H9 (cell line): ENCODE data around the gene TNXB. TPM values are rescaled to one million over a fixed set of nuclear protein-coding genes. Genes with fewer than 3 reads are reported as not detected.

Experiments used
- DNase-seq: peaks from one replicate; pipeline ENCODE4 v3.0.0-alpha.2; 2017
- H2AFZ ChIP-seq: one replicate; pipeline ENCODE4 v1.6.1; 2013; ENCODE audit warnings: mild to moderate bottlenecking, low read length, control low read depth, moderate library complexity
- H2AK5ac ChIP-seq: 2 replicates; pipeline ENCODE4 v1.6.1; 2013; ENCODE audit warnings: low read length, control low read depth, mixed read lengths; ENCODE audit not compliant: insufficient read length
- H2BK120ac ChIP-seq: one replicate; pipeline ENCODE4 v1.6.1; 2013; ENCODE audit warnings: low read depth, mild to moderate bottlenecking, low read length, control low read depth, inconsistent platforms; ENCODE audit not compliant: poor library complexity, severe bottlenecking
- H2BK12ac ChIP-seq: 2 replicates; pipeline ENCODE4 v1.6.1; 2013; ENCODE audit warnings: low read length, control low read depth, mixed read lengths, low read depth; ENCODE audit not compliant: insufficient read length
- H2BK15ac ChIP-seq: 2 replicates; pipeline ENCODE4 v1.6.1; 2013; ENCODE audit warnings: low read depth, low read length, control low read depth
- H2BK20ac ChIP-seq: one replicate; pipeline ENCODE4 v1.6.1; 2013; ENCODE audit warnings: low read depth, mild to moderate bottlenecking, low read length, control low read depth, inconsistent platforms; ENCODE audit not compliant: poor library complexity, severe bottlenecking
- H2BK5ac ChIP-seq: 2 replicates; pipeline ENCODE4 v1.6.1; 2013; ENCODE audit warnings: low read length, control low read depth, mixed read lengths; ENCODE audit not compliant: insufficient read length
- H3K14ac ChIP-seq: 2 replicates; pipeline ENCODE4 v1.6.1; 2013; ENCODE audit warnings: low read length, control low read depth; ENCODE audit not compliant: insufficient read depth
- H3K18ac ChIP-seq: 2 replicates; pipeline ENCODE4 v1.6.1; 2013; ENCODE audit warnings: low read depth, mild to moderate bottlenecking, mixed read lengths, low read length, control low read depth; ENCODE audit not compliant: insufficient read length
- H3K23ac ChIP-seq: 2 replicates; pipeline ENCODE4 v1.6.1; 2013; ENCODE audit warnings: low read length, control low read depth, mixed read lengths, low read depth; ENCODE audit not compliant: insufficient read length
- H3K23me2 ChIP-seq: 2 replicates; pipeline ENCODE4 v1.6.1; 2013; ENCODE audit warnings: low read depth, mild to moderate bottlenecking, mixed read lengths, low read length, control low read depth; ENCODE audit not compliant: insufficient read length, poor library complexity, severe bottlenecking
- H3K27ac ChIP-seq: 2 replicates; pipeline ENCODE4 v1.5.1; 2013; ENCODE audit warnings: low read length, control low read depth, mixed read lengths, low read depth; ENCODE audit not compliant: insufficient read length
- H3K27me3 ChIP-seq: 2 replicates; pipeline ENCODE4 v1.6.1; 2013; ENCODE audit warnings: low read length, control low read depth, inconsistent platforms; ENCODE audit not compliant: insufficient read depth
- H3K4ac ChIP-seq: 2 replicates; pipeline ENCODE4 v1.6.1; 2013; ENCODE audit warnings: low read depth, mild to moderate bottlenecking, control low read depth, inconsistent platforms, low read length, moderate library complexity
- H3K4me1 ChIP-seq: 2 replicates; pipeline ENCODE4 v1.6.1; 2013; ENCODE audit warnings: low read length, control low read depth, inconsistent platforms; ENCODE audit not compliant: insufficient read depth
- H3K4me2 ChIP-seq: 2 replicates; pipeline ENCODE4 v1.6.1; 2013; ENCODE audit warnings: low read length, control low read depth, mixed read lengths; ENCODE audit not compliant: insufficient read length, insufficient read depth
- H3K56ac ChIP-seq: 2 replicates; pipeline ENCODE4 v1.6.1; 2013; ENCODE audit warnings: low read depth, mild to moderate bottlenecking, mixed read lengths, low read length, control low read depth; ENCODE audit not compliant: insufficient read length
- H3K79me1 ChIP-seq: 2 replicates; pipeline ENCODE4 v1.6.1; 2013; ENCODE audit warnings: low read depth, mild to moderate bottlenecking, moderate library complexity, low read length, control low read depth, inconsistent platforms; ENCODE audit not compliant: insufficient read depth, poor library complexity, severe bottlenecking
- H3K79me2 ChIP-seq: 2 replicates; pipeline ENCODE4 v1.6.1; 2013; ENCODE audit warnings: low read length, control low read depth, inconsistent platforms; ENCODE audit not compliant: insufficient read depth
- H3K9ac ChIP-seq: 2 replicates; pipeline ENCODE4 v1.6.1; 2013; ENCODE audit warnings: low read length, control low read depth, mixed read lengths; ENCODE audit not compliant: insufficient read length; ENCODE audit errors: extremely low read depth
- H3K9me3 ChIP-seq: one replicate; pipeline ENCODE4 v1.6.1; 2013; ENCODE audit warnings: low read depth, low read length, inconsistent platforms; ENCODE audit not compliant: control insufficient read depth
- H3T11ph ChIP-seq: one replicate; pipeline ENCODE4 v1.6.1; 2013; ENCODE audit warnings: mild to moderate bottlenecking, low read length, control low read depth, inconsistent platforms
- H4K20me1 ChIP-seq: one replicate; pipeline ENCODE4 v1.6.1; 2013; ENCODE audit not compliant: control insufficient read depth, insufficient read length, insufficient read depth
- H4K5ac ChIP-seq: 2 replicates; pipeline ENCODE4 v1.6.1; 2013; ENCODE audit warnings: low read depth, mild to moderate bottlenecking, mixed read lengths, low read length, control low read depth; ENCODE audit not compliant: insufficient read length
- H4K8ac ChIP-seq: replicated peaks from 2 replicates; pipeline ENCODE4 v1.6.1; 2013; ENCODE audit warnings: low read length, control low read depth, mixed read lengths, low read depth; ENCODE audit not compliant: insufficient read length
- H4K91ac ChIP-seq: 2 replicates; pipeline ENCODE4 v1.6.1; 2013; ENCODE audit warnings: low read depth, mild to moderate bottlenecking, moderate library complexity, mixed read lengths, low read length, control low read depth; ENCODE audit not compliant: insufficient read length
- H3K27ac Mint-ChIP-seq, 3 experiments: 2 replicates in 2 of 3; 3 replicates in 1 of 3; pipeline ENCODE4 v1.8.0; 2020 to 2021; ENCODE audit warnings: mixed read lengths in 3 of 3, mild to moderate bottlenecking in 1 of 3, moderate library complexity in 1 of 3
- H3K27me3 Mint-ChIP-seq: 2 replicates; pipeline ENCODE4 v1.8.0; 2021; ENCODE audit warnings: low read depth, mild to moderate bottlenecking, moderate library complexity, mixed read lengths
- H3K36me3 Mint-ChIP-seq, 3 experiments: 2 replicates in 2 of 3; 3 replicates in 1 of 3; pipeline ENCODE4 v1.8.0; 2020 to 2021; ENCODE audit warnings: low read depth in 3 of 3, mixed read lengths in 3 of 3; ENCODE audit not compliant: insufficient read depth in 1 of 3
- H3K4me1 Mint-ChIP-seq, 2 experiments: 2 replicates each; pipeline ENCODE4 v1.8.0; 2020; ENCODE audit warnings: mixed read lengths in 2 of 2
- H3K4me3 Mint-ChIP-seq, 2 experiments: 2 replicates in 1 of 2; 3 replicates in 1 of 2; pipeline ENCODE4 v1.8.0; 2020 to 2021; ENCODE audit warnings: mild to moderate bottlenecking in 2 of 2, mixed read lengths in 2 of 2, moderate library complexity in 1 of 2
- H3K9me3 Mint-ChIP-seq, 2 experiments: 2 replicates in 1 of 2; 3 replicates in 1 of 2; pipeline ENCODE4 v1.8.0; 2020; ENCODE audit warnings: mild to moderate bottlenecking in 2 of 2, mixed read lengths in 2 of 2, moderate library complexity in 1 of 2
- WGBS: extraction: QIAGEN DNeasy Blood & Tissue Kit; methylation state at CpG from one replicate; pipeline ENCODE4 v1.1.7; 2013; ENCODE audit warnings: missing lambda C conversion rate, low lambda C conversion rate, mixed read lengths; ENCODE audit not compliant: insufficient read length; ENCODE audit errors: extremely low coverage; 5-methylcytosine and 5-hydroxymethylcytosine counted together
- total RNA-seq: library from RNA; stranded (reverse); gene quantifications from 2 replicates; pipeline ENCODE4 v1.2.1, GENCODE V29; 2021
- TF ChIP-seq, protein P1 (sequence below): fragments of 200-600 bp; sonication (generic); conservative IDR thresholded peaks from 3 replicates; pipeline ENCODE4 v1.8.0; 2021; ENCODE audit warnings: antibody characterized with exemption, mild to moderate bottlenecking

Gene TNXB
- total RNA-seq, 1 experiment from 2014 or later, result 5.0 TPM

- Histone ChIP-seq H3K14ac (no peak overlapping the region), H4K5ac (no peak overlapping the region), H4K20me1 (no peaks in the 10 kb centered on the region), H3K56ac (no peak overlapping the region), H2AFZ (no peak overlapping the region), H3K4me2 (no peak overlapping the region), H2BK15ac (no peak overlapping the region), H3K4ac (no peak overlapping the region), H3K79me2 (no peaks in the 10 kb centered on the region), H3K18ac (no peak overlapping the region), H3K27ac (no peak overlapping the region), H3K9ac (no peak overlapping the region), H2BK120ac (no peak overlapping the region), H3K23me2 (no peaks in the 10 kb centered on the region), H3T11ph (no peak overlapping the region), H3K27me3 (no peaks in the 10 kb centered on the region), H3K79me1 (no peaks in the 10 kb centered on the region), H3K9me3 (no peaks in the 10 kb centered on the region), H2BK12ac (no peak overlapping the region), H3K4me1 (no peaks in the 10 kb centered on the region), H4K8ac (no peak overlapping the region), H2AK5ac (no peak overlapping the region), H4K91ac (no peak overlapping the region), H2BK20ac (no peak overlapping the region), H3K23ac (no peak overlapping the region), H2BK5ac (no peak overlapping the region)
- H3K4me1 Mint-ChIP-seq, result peaks cover 2 to 11% of the 10 kb centered on the region in 2 experiments; a peak in 3 of 4 replicates
- H3K27ac Mint-ChIP-seq, result no peak overlapping the region
- no CpG with 5 or more reads among the region's 6 CpGs for WGBS
- TF ChIP-seq, protein P1, sequence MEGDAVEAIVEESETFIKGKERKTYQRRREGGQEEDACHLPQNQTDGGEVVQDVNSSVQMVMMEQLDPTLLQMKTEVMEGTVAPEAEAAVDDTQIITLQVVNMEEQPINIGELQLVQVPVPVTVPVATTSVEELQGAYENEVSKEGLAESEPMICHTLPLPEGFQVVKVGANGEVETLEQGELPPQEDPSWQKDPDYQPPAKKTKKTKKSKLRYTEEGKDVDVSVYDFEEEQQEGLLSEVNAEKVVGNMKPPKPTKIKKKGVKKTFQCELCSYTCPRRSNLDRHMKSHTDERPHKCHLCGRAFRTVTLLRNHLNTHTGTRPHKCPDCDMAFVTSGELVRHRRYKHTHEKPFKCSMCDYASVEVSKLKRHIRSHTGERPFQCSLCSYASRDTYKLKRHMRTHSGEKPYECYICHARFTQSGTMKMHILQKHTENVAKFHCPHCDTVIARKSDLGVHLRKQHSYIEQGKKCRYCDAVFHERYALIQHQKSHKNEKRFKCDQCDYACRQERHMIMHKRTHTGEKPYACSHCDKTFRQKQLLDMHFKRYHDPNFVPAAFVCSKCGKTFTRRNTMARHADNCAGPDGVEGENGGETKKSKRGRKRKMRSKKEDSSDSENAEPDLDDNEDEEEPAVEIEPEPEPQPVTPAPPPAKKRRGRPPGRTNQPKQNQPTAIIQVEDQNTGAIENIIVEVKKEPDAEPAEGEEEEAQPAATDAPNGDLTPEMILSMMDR, result no peak
- H3K4me3 Mint-ChIP-seq, result no peak overlapping the region
- H3K27me3 Mint-ChIP-seq, result no peaks in the 10 kb centered on the region; the same call in 1 of the 2 replicates
- H3K9me3 Mint-ChIP-seq, result no peaks in the 10 kb centered on the region
- no peak for DNase-seq
- no peaks in the 10 kb centered on the region; a peak in 1 of 7 replicates for H3K36me3 Mint-ChIP-seq
Observed at GRCh38 chr6:32047539-32047854, 61.6 kb downstream of the TNXB start.
